Fibroblast of pulmonary artery (primary cell): ENCODE data around the gene NBEA.
"Not testable (repeated sequence)": the region's sequence is repeated elsewhere in the genome, so short reads cannot be mapped to it uniquely, and the experiment has no call there.

ENCODE experiments used
- DNase-seq: peaks from one replicate; pipeline ENCODE4 v3.0.0-alpha.2; 2010; ENCODE audit warnings: low read depth
- H3K4me3 ChIP-seq: replicated peaks from 2 replicates; pipeline ENCODE4 v1.5.1; 2011; ENCODE audit warnings: low read depth, mild to moderate bottlenecking, control low read depth, low read length, moderate library complexity
- CTCF ChIP-seq: IDR thresholded peaks from 2 replicates; pipeline ENCODE4 v1.5.1; 2011; ENCODE audit warnings: mild to moderate bottlenecking, control low read depth, low read length, inconsistent platforms; ENCODE audit errors: missing control alignments

Gene NBEA

GRCh38 chr13:35389535-35389934 lies 447.5 kb downstream of the NBEA start:
- DNase-seq = no peak
- H3K4me3 ChIP-seq = no peak overlapping the region
- TF ChIP-seq CTCF = no peak

GRCh38 chr13:35392768-35393167 lies 450.7 kb downstream of the NBEA start:
- TF ChIP-seq CTCF = no peak
- no peak overlapping the region for H3K4me3 ChIP-seq
- no peak for DNase-seq

GRCh38 chr13:35393886-35394285 lies 451.8 kb downstream of the NBEA start:
- H3K4me3 ChIP-seq = no peak overlapping the region
- no peak for TF ChIP-seq CTCF
- DNase-seq = no peak

- not testable (repeated sequence) for H3K4me3 ChIP-seq, DNase-seq
These were observed 466.2 kb downstream of the NBEA start for GRCh38 chr13:35408285-35408684.

- DNase-seq = no peak
- no peak for TF ChIP-seq CTCF
- no peak overlapping the region for H3K4me3 ChIP-seq
These were observed 469.1 kb downstream of the NBEA start for GRCh38 chr13:35411059-35411744.

- no peak for TF ChIP-seq CTCF
- no peak overlapping the region for H3K4me3 ChIP-seq
- DNase-seq = no peak
These were observed 506.4 kb downstream of the NBEA start for GRCh38 chr13:35448465-35448864.

- TF ChIP-seq CTCF = no peak
- H3K4me3 ChIP-seq = no peak overlapping the region
- DNase-seq = no peak
These were observed 507.8 kb downstream of the NBEA start for GRCh38 chr13:35449821-35450220.
